Thoracic aorta (tissue), 2 donors: ENCODE data around the gene ORC4. TPM values are rescaled to one million over a fixed set of nuclear protein-coding genes. Genes with fewer than 3 reads are reported as not detected.

Source experiments
- ATAC-seq: fragments of 150-250 bp; one replicate; pipeline ENCODE4 v1.8.0; 2017; ENCODE audit warnings: low read depth; ENCODE audit not compliant: insufficient number of reproducible peaks, low FRiP score
- DNase-seq: peaks from one replicate; pipeline ENCODE4 v3.0.0-alpha.2; 2020; ENCODE audit warnings: low spot score
- H3K27ac ChIP-seq, 2 donors: fragments of 200-600 bp; sonication (generic); 1 replicate in 1 of 2; 2 replicates in 1 of 2; pipeline ENCODE4 v1.5.1; 2016; ENCODE audit warnings: mild to moderate bottlenecking in 2 of 2, moderate library complexity in 2 of 2
- H3K27me3 ChIP-seq: fragments of 200-600 bp; sonication (generic); replicated peaks from 2 replicates; pipeline ENCODE4 v1.6.0; 2016; ENCODE audit warnings: mild to moderate bottlenecking; ENCODE audit not compliant: insufficient read depth
- H3K36me3 ChIP-seq: fragments of 200-600 bp; sonication (generic); one replicate; pipeline ENCODE4 v1.5.1; 2016
- H3K4me1 ChIP-seq, 2 donors: fragments of 200-600 bp; sonication (generic); 1 replicate in 1 of 2; 2 replicates in 1 of 2; pipeline versions ENCODE4 v1.5.1 to v1.6.0; 2016; ENCODE audit warnings: low read depth in 2 of 2, mild to moderate bottlenecking in 1 of 2; ENCODE audit not compliant: control insufficient read depth in 1 of 2
- H3K4me3 ChIP-seq: fragments of 200-600 bp; sonication (generic); 2 replicates; pipeline ENCODE4 v1.5.1; 2016; ENCODE audit warnings: mild to moderate bottlenecking
- H3K9me3 ChIP-seq: fragments of 200-600 bp; sonication (generic); 2 replicates; pipeline ENCODE4 v1.5.1; 2016
- CTCF ChIP-seq: fragments of 200-600 bp; sonication (generic); IDR thresholded peaks from one replicate; pipeline ENCODE4 v1.5.1; 2019; ENCODE audit warnings: antibody characterized with exemption
- total RNA-seq, 2 donors: library from RNA; depleted of rRNA; stranded (reverse); fragments of >200 nt; gene quantifications; one replicate each; pipeline versions ENCODE4 v1.1.0 to v1.2.3, GENCODE V29; 2016

The ORC4 gene
- total RNA-seq, 2 donors from 2014 or later, result 12.2 to 57.9 TPM

GRCh38 chr2:147888680-147889079, 131.9 kb downstream of the ORC4 start:
- Histone ChIP-seq H3K36me3 (no peaks in the 10 kb centered on the region), H3K9me3 (no peaks in the 10 kb centered on the region), H3K4me3 (no peak overlapping the region), H3K4me1 (peaks cover 11 to 14% of the 10 kb centered on the region in 2 donors), H3K27me3 (no peaks in the 10 kb centered on the region), H3K27ac (no peak overlapping the region)
- TF ChIP-seq CTCF, result no peak
- no peak for DNase-seq
- no peak for ATAC-seq

- TF ChIP-seq CTCF, result no peak
- H3K9me3 ChIP-seq, result no peaks in the 10 kb centered on the region
- no peak for DNase-seq
- no peaks in the 10 kb centered on the region for H3K36me3 ChIP-seq
- peaks cover 11 to 14% of the 10 kb centered on the region in 2 donors for H3K4me1 ChIP-seq
- no peaks in the 10 kb centered on the region for H3K27me3 ChIP-seq
- no peak overlapping the region for H3K27ac ChIP-seq
- ATAC-seq, result no peak
- no peak overlapping the region for H3K4me3 ChIP-seq
Measured at GRCh38 chr2:147886136-147886535, 134.4 kb downstream of the ORC4 start.

- H3K36me3 ChIP-seq, result no peaks in the 10 kb centered on the region
- no peaks in the 10 kb centered on the region for H3K9me3 ChIP-seq
- H3K27me3 ChIP-seq, result no peaks in the 10 kb centered on the region
- no peak for ATAC-seq
- no peak overlapping the region for H3K4me3 ChIP-seq
- peaks cover 11 to 21% of the 10 kb centered on the region in 2 donors for H3K4me1 ChIP-seq
- no peak overlapping the region for H3K27ac ChIP-seq
- no peak for DNase-seq
- TF ChIP-seq CTCF, result no peak
Measured at GRCh38 chr2:147884830-147885229, 135.7 kb downstream of the ORC4 start.

- no peak for ATAC-seq
- DNase-seq, result no peak
- no peak for TF ChIP-seq CTCF
- H3K9me3 ChIP-seq, result no peaks in the 10 kb centered on the region
- H3K4me1 ChIP-seq, result peaks cover 11 to 21% of the 10 kb centered on the region in 2 donors
- H3K27ac ChIP-seq, result no peak overlapping the region
- H3K27me3 ChIP-seq, result no peaks in the 10 kb centered on the region
- no peaks in the 10 kb centered on the region for H3K36me3 ChIP-seq
- no peak overlapping the region for H3K4me3 ChIP-seq
Measured at GRCh38 chr2:147882631-147883030, 137.9 kb downstream of the ORC4 start.

Other genes with a start within 250 kb of the ORC4 start
- gene ACVR2A, start 175.7 kb downstream of the ORC4 start, total RNA-seq, result 10 to 100 TPM in 1 of 2 donors, 1 to 10 TPM in 1; 8.1 to 23.0 TPM
- gene MBD5, start 354 bp upstream of the ORC4 start, total RNA-seq, result 10 to 100 TPM; 35.1 to 50.3 TPM